ENCODE measurements around the gene MINDY3.

MINDY3 gene

GRCh38 chr10:15802375-15802949 is 57.8 kb downstream of the MINDY3 start:
- H3K27me3 ChIP-seq (ENCODE audit: control insufficient read depth, insufficient read depth, low read length) = no peaks in the 10 kb centered on the region

GRCh38 chr10:15801641-15802040 is 58.7 kb downstream of the MINDY3 start:
- Histone ChIP-seq H2AFZ (no peak overlapping the region), H3K4me1 (no peaks in the 10 kb centered on the region), H3K9ac (no peak overlapping the region), H3K79me2 (peaks cover 3% of the 10 kb centered on the region), H3K9me3 (ENCODE audit: control insufficient read depth, low read length) (no peaks in the 10 kb centered on the region), H3K36me3 (ENCODE audit: control insufficient read depth, insufficient read depth, low read length) (no peaks in the 10 kb centered on the region), H3K27me3 (ENCODE audit: control insufficient read depth, insufficient read depth, low read length) (no peaks in the 10 kb centered on the region), H3K4me2 (ENCODE audit: low read length) (no peak overlapping the region), H3K4me3 (ENCODE audit: low read depth, low read length) (no peak overlapping the region), H3K27ac (no peak overlapping the region)
- no peak for TF ChIP-seq CTCF (IDR thresholded peaks at IDR 0.05)

More at GRCh38 chr10:15802375-15802949, 57.8 kb downstream of the MINDY3 start:
- no peak for TF ChIP-seq CTCF (IDR thresholded peaks at IDR 0.05)
- Histone ChIP-seq H3K4me1 (no peaks in the 10 kb centered on the region), H3K9ac (no peak overlapping the region), H3K4me3 (ENCODE audit: low read depth, low read length) (no peak overlapping the region), H2AFZ (no peak overlapping the region), H3K9me3 (ENCODE audit: control insufficient read depth, low read length) (no peaks in the 10 kb centered on the region), H3K79me2 (peaks cover 3% of the 10 kb centered on the region), H3K36me3 (ENCODE audit: control insufficient read depth, insufficient read depth, low read length) (no peaks in the 10 kb centered on the region), H3K4me2 (ENCODE audit: low read length) (no peak overlapping the region), H3K27ac (no peak overlapping the region)

- Histone ChIP-seq H3K4me3 (ENCODE audit: low read depth, low read length) (no peak overlapping the region), H3K9ac (no peak overlapping the region), H3K4me2 (ENCODE audit: low read length) (no peak overlapping the region), H3K4me1 (no peaks in the 10 kb centered on the region), H3K27me3 (ENCODE audit: control insufficient read depth, insufficient read depth, low read length) (no peaks in the 10 kb centered on the region), H3K27ac (no peak overlapping the region), H3K9me3 (ENCODE audit: control insufficient read depth, low read length) (no peaks in the 10 kb centered on the region), H3K36me3 (ENCODE audit: control insufficient read depth, insufficient read depth, low read length) (no peaks in the 10 kb centered on the region), H3K79me2 (peaks cover 3% of the 10 kb centered on the region), H2AFZ (no peak overlapping the region)
- no peak for TF ChIP-seq CTCF (IDR thresholded peaks at IDR 0.05)
These were observed 59.2 kb downstream of the MINDY3 start for GRCh38 chr10:15801147-15801546.

GRCh38 chr10:15797346-15797745 is 63.0 kb downstream of the MINDY3 start:
- no peaks in the 10 kb centered on the region for H3K4me1 ChIP-seq
- H3K79me2 ChIP-seq = peaks cover 3% of the 10 kb centered on the region
- no peaks in the 10 kb centered on the region for H3K27me3 ChIP-seq (ENCODE audit: control insufficient read depth, insufficient read depth, low read length)
- TF ChIP-seq CTCF (IDR thresholded peaks at IDR 0.05) = no peak
- H3K9ac ChIP-seq = no peak overlapping the region
- no peak overlapping the region for H3K4me2 ChIP-seq (ENCODE audit: low read length)
- no peaks in the 10 kb centered on the region for H3K9me3 ChIP-seq (ENCODE audit: control insufficient read depth, low read length)
- no peaks in the 10 kb centered on the region for H3K36me3 ChIP-seq (ENCODE audit: control insufficient read depth, insufficient read depth, low read length)
- no peak overlapping the region for H2AFZ ChIP-seq
- no peak overlapping the region for H3K27ac ChIP-seq
- H3K4me3 ChIP-seq (ENCODE audit: low read depth, low read length) = no peak overlapping the region

- Histone ChIP-seq H3K4me3 (ENCODE audit: low read depth, low read length) (no peak overlapping the region), H3K27me3 (ENCODE audit: control insufficient read depth, insufficient read depth, low read length) (no peaks in the 10 kb centered on the region), H3K79me2 (peaks cover 3% of the 10 kb centered on the region), H2AFZ (no peak overlapping the region), H3K9me3 (ENCODE audit: control insufficient read depth, low read length) (no peaks in the 10 kb centered on the region), H3K4me1 (no peaks in the 10 kb centered on the region), H3K4me2 (ENCODE audit: low read length) (no peak overlapping the region), H3K36me3 (ENCODE audit: control insufficient read depth, insufficient read depth, low read length) (no peaks in the 10 kb centered on the region), H3K27ac (no peak overlapping the region), H3K9ac (no peak overlapping the region)
- no peak for TF ChIP-seq CTCF (IDR thresholded peaks at IDR 0.05)
These were observed 63.5 kb downstream of the MINDY3 start for GRCh38 chr10:15796762-15797161.

All from parathyroid adenoma (tissue), 2 donors.